Stomach (tissue), 9 donors: ENCODE measurements around the gene RAD50. TPM values are rescaled to one million over a fixed set of nuclear protein-coding genes. Genes with fewer than 3 reads are reported as not detected.
"Not testable (repeated sequence)": the region's sequence is repeated elsewhere in the genome, so short reads cannot be mapped to it uniquely, and the experiment has no call there.

Source experiments
- DNase-seq, 2 donors: peaks; one replicate each; pipeline versions ENCODE4 v3.0.0 to v3.0.0-alpha.2; 2013 to 2019
- H3K27ac ChIP-seq, 5 donors: fragments of 200-600 bp in 4 of 5; sonication (generic) in 4 of 5; one replicate each; pipeline ENCODE4 v1.5.1; 2013 to 2019; ENCODE audit warnings: mild to moderate bottlenecking in 1 of 5, moderate library complexity in 1 of 5
- H3K27me3 ChIP-seq, 3 donors: fragments of 200-600 bp; sonication (generic); one replicate each; pipeline ENCODE4 v1.5.1; 2017 to 2019; ENCODE audit warnings: mixed run types in 1 of 3
- H3K36me3 ChIP-seq, 4 donors: fragments of 200-600 bp; sonication (generic); 1 replicate in 3 of 4; 2 replicates in 1 of 4; pipeline ENCODE4 v1.5.1; 2016 to 2019
- H3K4me1 ChIP-seq, 4 donors: fragments of 200-600 bp; sonication (generic); one replicate each; pipeline ENCODE4 v1.5.1; 2016 to 2019
- H3K4me3 ChIP-seq, 4 donors: fragments of 200-600 bp; sonication (generic) in 3 of 4; one replicate each; pipeline ENCODE4 v1.5.1; 2016 to 2019; ENCODE audit warnings: mild to moderate bottlenecking in 1 of 4
- H3K9me3 ChIP-seq, 4 donors: fragments of 200-600 bp; sonication (generic); one replicate each; pipeline ENCODE4 v1.5.1; 2016 to 2019
- CTCF ChIP-seq, 7 experiments: fragments of 450-650 bp in 4 of 7; fragments of 200-600 bp in 3 of 7; sonication (generic) in 3 of 7; IDR thresholded peaks; one replicate each; pipeline ENCODE4 v1.5.1; 2016 to 2019; ENCODE audit warnings: antibody characterized with exemption in 7 of 7, control low read depth in 2 of 7, mild to moderate bottlenecking in 1 of 7
- EP300 ChIP-seq: sonication (generic); formaldehyde crosslinking; IDR thresholded peaks from one replicate; pipeline ENCODE4 v1.6.1; 2017; ENCODE audit warnings: antibody characterized with exemption
- POLR2A ChIP-seq, 4 donors: fragments of 450-650 bp; IDR thresholded peaks; one replicate each; pipeline ENCODE4 v1.6.1; 2016; ENCODE audit warnings: antibody characterized with exemption in 4 of 4, control low read depth in 2 of 4, mild to moderate bottlenecking in 1 of 4, moderate library complexity in 1 of 4
- POLR2AphosphoS5 ChIP-seq, 3 donors: sonication (generic); formaldehyde crosslinking; IDR thresholded peaks; one replicate each; pipeline ENCODE4 v1.6.1; 2016; ENCODE audit warnings: antibody characterized with exemption in 3 of 3
- WGBS, 5 donors: extraction: QIAGEN DNeasy Blood & Tissue Kit in 3 of 5; methylation state at CpG; one replicate each; pipeline versions ENCODE4 v1.1.5 to v1.1.7; 2013 to 2018; 5-methylcytosine and 5-hydroxymethylcytosine counted together
- intact Hi-C: fragments of 100-400 bp; cut with DNase I; formaldehyde crosslinking; loops from one replicate; pipeline ENCODE4 v1.15.1; 2023; ENCODE audit warnings: low total_unique reads
- polyA plus RNA-seq, 3 donors: library from polyadenylated mRNA; stranded (reverse); fragments of 200-250 nt; gene quantifications; one replicate each; pipeline ENCODE4 v1.2.3, GENCODE V29; 2013
- total RNA-seq, 5 donors: library from RNA; depleted of rRNA; stranded (reverse); fragments of >200 nt; gene quantifications; one replicate each; pipeline versions ENCODE4 v1.1.0 to v1.2.3, GENCODE V29; 2014 to 2016
- donor health status: healthy with polysubstance abuse.
- donor health status: Bipolar disorder and iron deficiency.
- donor health status: healthy.

RAD50 gene
- total and polyA plus RNA-seq, 8 donors, result 5.2 to 93.2 (median 31.8) TPM

DNA sequence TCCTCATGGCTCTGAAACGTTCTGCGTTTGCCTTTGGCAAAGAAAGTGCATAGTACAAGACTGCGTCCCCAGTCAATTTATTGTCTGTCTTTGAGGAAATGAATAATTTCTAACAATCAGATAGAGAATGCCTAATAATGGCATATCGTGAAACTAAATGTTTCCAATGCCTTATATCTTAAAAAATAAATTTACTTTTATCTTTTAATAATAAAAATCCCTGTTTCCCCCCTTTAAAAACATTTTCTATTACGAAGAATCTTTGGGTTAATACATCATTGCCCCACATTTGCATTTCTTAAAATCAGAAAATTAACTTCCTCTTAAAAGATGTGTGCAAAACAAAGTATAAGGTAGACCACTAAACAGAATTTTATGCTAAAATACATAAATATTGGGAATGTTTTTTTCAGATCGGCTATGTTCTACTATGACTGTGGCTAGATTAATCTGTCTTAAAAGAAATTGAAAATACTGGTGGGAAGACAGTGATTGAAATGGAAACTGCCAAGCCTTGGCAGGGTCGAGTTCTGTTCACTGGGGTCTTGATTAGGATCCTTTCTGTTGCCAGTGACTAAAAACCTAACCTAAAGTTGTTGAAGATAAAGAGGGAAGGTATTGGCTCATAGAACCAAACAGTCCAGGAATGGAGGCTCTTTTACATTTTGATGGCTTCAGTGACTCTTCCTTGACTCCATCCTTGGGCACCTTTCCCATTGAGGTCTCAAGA is 13.1 kb upstream of the RAD50 start, which contains the start of gene IL5:
TSS of gene IL5 (minus strand) at position 51 of the 730 bp plus-strand sequence. CDS start at position 7, 44 bp downstream.
- Histone ChIP-seq H3K36me3 (no peaks in the 10 kb centered on the region), H3K4me3 (no peak within 1 kb of the TSS), H3K27me3 (no peaks in the 10 kb centered on the region), H3K27ac (no peak within 1 kb of the TSS), H3K9me3 (no peaks in the 10 kb centered on the region), H3K4me1 (no peaks in the 10 kb centered on the region)
- TF ChIP-seq POLR2AphosphoS5 (IDR thresholded peaks at IDR 0.05) (no peak), POLR2A (IDR thresholded peaks at IDR 0.05) (no peak), EP300 (no peak), CTCF (IDR thresholded peaks at IDR 0.05) (no peak)
- no peak for DNase-seq
- 76 to 79% (median 77%) methylated on average over 7 of the region's 7 CpGs for WGBS, 5 donors
- intact Hi-C loops, result no loop called here

DNA sequence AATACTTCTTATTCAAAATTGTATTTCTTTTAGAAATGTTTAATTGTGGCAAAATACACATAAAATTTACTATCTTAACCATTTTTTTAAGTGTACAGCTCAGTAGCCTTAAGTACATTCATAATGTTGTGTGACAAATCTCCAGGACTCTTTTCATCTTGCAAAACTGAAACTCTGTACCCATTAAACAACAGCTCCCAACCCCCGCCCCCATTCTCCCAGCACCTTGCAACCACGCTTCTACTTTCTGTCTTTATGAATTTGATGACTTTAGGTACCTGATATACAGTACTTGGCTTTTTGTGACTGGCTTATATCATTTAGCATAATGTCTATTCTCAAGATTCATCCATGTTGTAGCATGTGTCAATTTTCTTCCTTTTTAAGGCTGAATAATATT is 10.7 kb upstream of the RAD50 start:
- H3K9me3 ChIP-seq, result no peaks in the 10 kb centered on the region
- intact Hi-C loops, result no loop called here
- TF ChIP-seq CTCF (IDR thresholded peaks at IDR 0.05) (no peak), POLR2A (IDR thresholded peaks at IDR 0.05) (no peak), EP300 (no peak), POLR2AphosphoS5 (IDR thresholded peaks at IDR 0.05) (no peak)
- no peak overlapping the region for H3K27ac ChIP-seq
- no peak for DNase-seq
- H3K4me3 ChIP-seq, result no peak overlapping the region
- no peaks in the 10 kb centered on the region for H3K36me3 ChIP-seq
- 87 to 92% (median 88%) methylated on average over 2 of the region's 2 CpGs for WGBS, 5 donors
- no peaks in the 10 kb centered on the region for H3K4me1 ChIP-seq
- H3K27me3 ChIP-seq, result no peaks in the 10 kb centered on the region

DNA sequence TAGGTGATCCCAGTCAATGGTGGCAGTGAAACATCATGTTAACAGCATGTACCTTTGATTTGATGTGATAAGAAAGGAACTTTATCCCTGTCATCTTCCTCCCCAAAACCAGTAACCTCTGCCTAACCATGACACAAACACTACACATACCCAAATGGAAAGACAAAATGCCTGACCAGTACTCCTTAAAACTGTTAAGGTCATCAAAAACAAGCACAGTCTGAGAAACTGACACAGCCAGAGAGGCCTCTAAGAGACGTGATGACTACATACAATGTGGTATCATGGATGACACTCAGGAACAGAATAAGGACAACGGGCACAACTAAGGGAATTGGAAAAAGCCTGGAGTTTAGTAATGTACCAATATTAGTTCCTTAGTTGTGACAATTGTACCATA is 9.5 kb upstream of the RAD50 start:
- H3K27me3 ChIP-seq, result no peaks in the 10 kb centered on the region
- intact Hi-C loops, result no loop called here
- H3K4me3 ChIP-seq, result no peak overlapping the region
- no peak overlapping the region for H3K27ac ChIP-seq
- WGBS, 5 donors, result 80 to 90% (median 83%) methylated on average over 2 of the region's 2 CpGs
- no peaks in the 10 kb centered on the region for H3K36me3 ChIP-seq
- TF ChIP-seq POLR2A (IDR thresholded peaks at IDR 0.05), result no peak
- TF ChIP-seq POLR2AphosphoS5 (IDR thresholded peaks at IDR 0.05), result no peak
- no peak for TF ChIP-seq EP300
- no peak for TF ChIP-seq CTCF (IDR thresholded peaks at IDR 0.05)
- H3K4me1 ChIP-seq, result no peaks in the 10 kb centered on the region
- no peaks in the 10 kb centered on the region for H3K9me3 ChIP-seq
- no peak for DNase-seq

GRCh38 chr5:132548834-132549233 is 7.9 kb upstream of the RAD50 start:
- H3K27ac ChIP-seq, H3K36me3 ChIP-seq, H3K27me3 ChIP-seq, H3K4me1 ChIP-seq, H3K4me3 ChIP-seq, H3K9me3 ChIP-seq, intact Hi-C loops, DNase-seq: not testable (repeated sequence)
- 88 to 94% (median 92%) methylated on average over 5 to 7 of the region's 7 CpGs for WGBS, 5 donors

- intact Hi-C loops, result no loop called here
- no peak for DNase-seq
- Histone ChIP-seq H3K4me1 (no peaks in the 10 kb centered on the region), H3K27ac (no peak overlapping the region), H3K27me3 (no peaks in the 10 kb centered on the region), H3K9me3 (no peaks in the 10 kb centered on the region), H3K4me3 (no peak overlapping the region), H3K36me3 (no peaks in the 10 kb centered on the region)
- TF ChIP-seq CTCF (IDR thresholded peaks at IDR 0.05), result no peak
- TF ChIP-seq POLR2A (IDR thresholded peaks at IDR 0.05), result no peak
- no peak for TF ChIP-seq POLR2AphosphoS5 (IDR thresholded peaks at IDR 0.05)
- no peak for TF ChIP-seq EP300
- 77 to 82% (median 79%) methylated on average over 2 of the region's 2 CpGs for WGBS, 5 donors
These were observed 7.2 kb upstream of the RAD50 start for GRCh38 chr5:132549576-132549975.
